Mononuclear cell (primary cell): ENCODE data around the gene CDON. TPM values are rescaled to one million over a fixed set of nuclear protein-coding genes. Genes with fewer than 3 reads are reported as not detected.

Experiments
- H3K27me3 ChIP-seq: 2 replicates; pipeline ENCODE4 v1.6.0; 2011; ENCODE audit warnings: low read length, control low read depth; ENCODE audit not compliant: insufficient read depth
- H3K4me1 ChIP-seq: 2 replicates; pipeline ENCODE4 v1.5.1; 2011; ENCODE audit warnings: mild to moderate bottlenecking, low read length, control low read depth; ENCODE audit not compliant: insufficient read depth
- H3K4me3 ChIP-seq: 2 replicates; pipeline ENCODE4 v1.5.1; 2011; ENCODE audit warnings: mild to moderate bottlenecking, low read length, moderate library complexity
- H3K9me3 ChIP-seq: 2 replicates; pipeline ENCODE4 v1.5.1; 2011; ENCODE audit warnings: low read depth, mild to moderate bottlenecking, control low read depth, low read length
- total RNA-seq: library from RNA; depleted of rRNA; stranded (reverse); fragments of >200 nt; gene quantifications from one replicate; pipeline ENCODE4 v1.2.3, GENCODE V29; 2012

CDON gene
- total RNA-seq, 1 donor = 1.2 TPM

DNA sequence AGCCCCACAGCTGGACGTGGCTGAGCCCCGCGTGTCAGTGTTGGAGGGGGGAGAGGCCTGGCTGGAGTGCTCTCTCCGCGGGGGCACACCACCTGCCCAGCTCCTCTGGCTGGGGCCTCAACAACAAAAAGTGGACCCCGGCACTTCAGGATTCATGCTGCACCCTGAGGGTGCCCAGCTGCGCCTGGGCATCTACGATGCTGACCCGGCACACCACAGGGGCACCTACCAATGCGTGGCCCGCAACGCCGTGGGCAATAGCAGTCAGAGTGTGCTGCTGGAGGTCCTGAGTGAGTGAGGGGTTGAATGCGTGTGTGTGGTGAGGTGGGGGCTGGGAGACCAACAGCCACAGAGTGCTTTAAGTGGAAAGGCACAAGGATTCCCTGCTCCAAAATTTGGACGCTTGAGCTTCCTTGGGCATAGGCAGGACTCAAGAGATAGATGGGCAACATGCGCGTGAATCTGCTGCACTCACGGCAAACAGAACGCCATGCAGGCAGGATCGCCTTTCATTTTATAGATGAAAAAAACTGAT is 109.2 kb downstream of the CDON start:
- Histone ChIP-seq H3K9me3 (no peaks in the 10 kb centered on the region), H3K4me3 (no peak overlapping the region), H3K27me3 (no peaks in the 10 kb centered on the region), H3K4me1 (no peaks in the 10 kb centered on the region)

GRCh38 chr11:125952973-125953372 is 109.7 kb downstream of the CDON start:
- H3K27me3 ChIP-seq = no peaks in the 10 kb centered on the region
- H3K4me1 ChIP-seq = no peaks in the 10 kb centered on the region
- H3K9me3 ChIP-seq = no peaks in the 10 kb centered on the region
- H3K4me3 ChIP-seq = no peak overlapping the region

GRCh38 chr11:125952559-125952958 is 110.1 kb downstream of the CDON start:
- H3K4me3 ChIP-seq = no peak overlapping the region
- no peaks in the 10 kb centered on the region for H3K4me1 ChIP-seq
- no peaks in the 10 kb centered on the region for H3K27me3 ChIP-seq
- no peaks in the 10 kb centered on the region for H3K9me3 ChIP-seq

GRCh38 chr11:125951731-125952130 is 110.9 kb downstream of the CDON start:
- no peaks in the 10 kb centered on the region for H3K4me1 ChIP-seq

GRCh38 chr11:125950696-125951651 is 111.7 kb downstream of the CDON start:
- Histone ChIP-seq H3K4me1 (no peaks in the 10 kb centered on the region), H3K27me3 (no peaks in the 10 kb centered on the region), H3K9me3 (no peaks in the 10 kb centered on the region), H3K4me3 (no peak overlapping the region)

More at GRCh38 chr11:125951731-125952130, 110.9 kb downstream of the CDON start:
- H3K27me3 ChIP-seq = no peaks in the 10 kb centered on the region
- no peaks in the 10 kb centered on the region for H3K9me3 ChIP-seq
- no peak overlapping the region for H3K4me3 ChIP-seq

GRCh38 chr11:125950178-125950490 is 112.5 kb downstream of the CDON start:
- Histone ChIP-seq H3K4me3 (no peak overlapping the region), H3K9me3 (no peaks in the 10 kb centered on the region), H3K4me1 (no peaks in the 10 kb centered on the region), H3K27me3 (no peaks in the 10 kb centered on the region)

DNA sequence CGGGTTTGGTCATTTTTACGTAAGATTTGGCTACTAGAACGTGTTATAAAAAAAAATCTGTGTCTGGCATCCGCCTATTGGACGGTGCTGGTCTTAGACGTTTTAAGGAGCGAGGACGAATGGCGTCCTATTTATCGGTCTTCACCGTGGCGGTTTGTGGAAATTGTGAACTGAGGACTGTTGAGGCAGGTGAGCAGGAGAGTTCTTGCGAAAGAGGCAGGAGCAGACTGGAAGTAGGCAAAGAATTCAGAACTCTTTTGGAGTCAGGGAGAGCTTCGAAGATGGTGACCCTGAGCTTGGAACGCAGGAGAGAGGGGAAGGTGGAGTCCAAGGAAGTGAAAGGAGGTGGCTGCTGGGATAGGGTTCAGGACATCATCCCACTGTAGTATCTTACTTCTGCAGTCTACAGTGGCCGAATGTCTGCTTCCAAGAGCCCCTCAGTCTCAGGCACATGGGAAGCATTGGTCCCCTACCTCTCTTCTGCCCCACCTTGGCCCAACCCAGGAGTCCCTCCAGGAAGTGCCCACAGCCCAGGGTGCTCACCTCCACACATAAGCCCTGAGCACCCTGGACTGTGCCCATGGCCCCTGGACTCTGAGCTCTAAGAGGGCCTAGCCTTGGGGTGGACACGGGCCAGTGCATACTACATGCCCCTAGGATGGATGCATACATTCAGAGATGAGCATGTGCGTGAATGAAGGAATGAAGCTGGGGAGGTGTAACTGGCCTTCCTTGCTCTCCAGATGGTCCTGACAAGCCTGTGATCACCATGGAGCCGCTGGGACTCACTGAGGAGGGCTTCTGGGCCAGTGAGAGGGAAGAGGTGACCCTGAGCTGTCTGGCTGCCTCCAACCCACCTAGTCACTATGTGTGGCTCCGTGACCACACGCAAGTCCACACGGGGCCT is 113.1 kb downstream of the CDON start:
- Histone ChIP-seq H3K4me3 (no peak overlapping the region), H3K4me1 (no peaks in the 10 kb centered on the region), H3K27me3 (no peaks in the 10 kb centered on the region), H3K9me3 (no peaks in the 10 kb centered on the region)

DNA sequence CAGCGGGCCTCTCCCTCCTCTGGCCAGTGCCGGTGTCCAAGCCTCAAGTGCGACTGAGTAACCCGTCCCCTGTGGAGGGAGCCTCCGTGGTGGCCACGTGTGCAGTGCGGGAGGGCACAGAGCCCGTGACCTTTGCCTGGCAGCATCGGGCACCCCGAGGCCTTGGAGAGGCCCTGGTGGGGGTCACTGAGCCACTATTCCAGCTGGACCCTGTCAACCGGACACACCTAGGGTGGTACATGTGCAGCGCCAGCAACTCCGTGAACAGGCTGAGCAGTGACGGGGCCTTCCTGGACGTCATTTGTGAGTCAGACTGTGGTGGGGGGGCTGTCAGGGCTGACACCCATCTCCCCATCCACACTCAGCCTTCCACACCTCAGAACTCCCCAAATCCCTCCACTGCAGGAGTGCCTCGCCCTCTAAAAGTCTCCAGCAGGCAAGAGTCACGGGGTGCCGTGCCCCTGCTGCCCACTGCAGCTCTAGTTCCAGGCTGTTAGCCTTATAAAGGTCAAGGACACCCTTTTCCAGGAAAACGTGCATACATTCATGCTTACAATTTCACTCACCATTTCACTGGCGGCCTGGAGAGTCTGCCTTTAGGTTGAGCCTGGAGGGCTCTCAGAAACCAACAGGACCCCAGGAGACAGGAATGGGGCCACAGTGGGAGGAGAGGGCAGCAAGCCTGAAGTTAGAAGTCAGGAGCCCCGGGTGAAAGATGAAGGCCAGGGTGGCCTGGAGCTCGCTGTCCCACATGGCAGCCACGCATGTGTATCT is 114.2 kb downstream of the CDON start:
- Histone ChIP-seq H3K9me3 (no peaks in the 10 kb centered on the region), H3K27me3 (no peaks in the 10 kb centered on the region), H3K4me1 (no peaks in the 10 kb centered on the region), H3K4me3 (no peak overlapping the region)

DNA sequence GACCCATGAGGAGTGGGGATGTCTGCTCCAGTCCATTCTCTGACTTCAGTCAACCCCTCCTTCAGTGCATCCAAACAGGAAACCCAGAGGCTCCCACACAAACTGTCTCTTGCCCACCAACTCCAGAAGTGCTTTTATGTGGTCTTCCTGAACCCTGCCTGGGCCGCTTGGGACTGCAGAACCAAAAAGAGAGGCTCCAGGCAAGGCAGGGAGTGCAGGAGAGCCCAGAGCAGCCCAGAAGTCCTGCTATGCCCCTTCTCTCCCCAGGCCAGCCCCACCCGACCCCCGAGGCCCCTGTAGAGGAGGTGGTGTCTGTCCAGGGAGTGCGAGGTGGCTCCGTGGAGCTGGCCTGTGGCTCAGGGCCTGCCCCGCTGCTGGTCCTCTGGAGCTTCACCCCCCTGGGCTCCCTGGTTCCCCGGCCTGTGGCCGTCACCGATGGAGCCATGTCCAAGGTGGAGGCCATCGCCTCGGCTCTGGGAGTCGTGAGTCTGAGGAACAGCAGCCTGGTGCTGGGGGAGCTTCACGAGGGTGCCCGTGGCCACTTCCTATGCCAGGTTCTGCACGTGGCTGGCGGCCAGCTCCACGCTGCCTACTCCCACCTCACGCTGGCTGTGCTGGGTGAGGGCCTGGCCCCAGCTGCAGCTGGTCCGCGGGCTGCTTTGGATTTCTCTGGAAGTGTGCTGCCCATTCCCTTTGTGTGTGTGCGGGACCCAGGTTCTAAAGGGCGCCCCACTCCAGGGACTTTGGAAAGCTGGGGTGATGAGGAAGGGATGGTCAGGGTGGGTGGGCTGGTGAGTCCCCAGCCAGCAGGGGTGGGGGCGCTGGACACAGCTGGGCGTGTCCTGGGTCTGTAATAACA is 115.0 kb downstream of the CDON start:
- no peaks in the 10 kb centered on the region for H3K9me3 ChIP-seq
- H3K4me3 ChIP-seq = no peak overlapping the region
- H3K27me3 ChIP-seq = no peaks in the 10 kb centered on the region
- H3K4me1 ChIP-seq = no peaks in the 10 kb centered on the region

GRCh38 chr11:125946712-125947418 is 115.8 kb downstream of the CDON start:
- H3K9me3 ChIP-seq = no peaks in the 10 kb centered on the region
- no peak overlapping the region for H3K4me3 ChIP-seq
- H3K27me3 ChIP-seq = no peaks in the 10 kb centered on the region
- no peaks in the 10 kb centered on the region for H3K4me1 ChIP-seq

DNA sequence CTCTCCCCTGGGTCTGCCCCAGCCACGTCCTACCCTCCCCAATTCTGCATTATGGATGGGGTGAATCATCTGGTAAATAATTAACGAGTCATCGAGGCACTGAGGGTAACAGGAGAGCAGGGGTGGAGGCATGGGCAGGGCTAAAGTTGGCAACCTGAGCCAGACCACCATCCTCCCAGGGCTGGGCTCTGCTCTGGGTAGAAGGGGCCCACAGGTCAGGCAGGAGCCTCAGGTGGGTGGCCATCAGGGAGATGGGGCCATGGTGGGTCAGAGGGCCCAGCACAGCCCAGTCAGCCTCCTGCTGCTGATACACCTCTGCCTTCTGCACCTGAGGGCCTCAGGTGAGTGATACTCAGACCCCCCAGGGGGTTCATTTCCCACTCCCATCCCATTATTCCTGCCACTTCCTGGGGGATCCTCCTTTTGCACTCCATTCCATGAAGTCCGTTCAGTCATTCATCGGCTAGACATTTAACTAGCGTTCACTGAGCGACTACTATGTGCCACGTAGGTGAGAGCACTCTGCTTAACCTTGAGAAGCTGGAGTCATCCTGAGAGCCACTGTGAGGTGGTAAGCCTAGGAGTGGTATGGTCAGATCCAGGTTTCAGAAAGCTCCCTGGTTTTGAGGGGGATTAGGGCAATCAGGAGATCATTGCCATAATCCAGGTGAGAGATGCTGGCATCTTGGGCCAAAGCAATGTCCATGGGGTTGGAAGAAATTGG is 116.7 kb downstream of the CDON start, which contains the start of gene VSIG10L2:
Gene VSIG10L2 (plus strand): TSS at position 248 of the 724 bp plus-strand sequence. CDS start 12 bp downstream, at position 260.
- H3K9me3 ChIP-seq = no peaks in the 10 kb centered on the region
- no peak within 1 kb of the TSS for H3K4me3 ChIP-seq
- H3K27me3 ChIP-seq = no peaks in the 10 kb centered on the region
- H3K4me1 ChIP-seq = no peaks in the 10 kb centered on the region

DNA sequence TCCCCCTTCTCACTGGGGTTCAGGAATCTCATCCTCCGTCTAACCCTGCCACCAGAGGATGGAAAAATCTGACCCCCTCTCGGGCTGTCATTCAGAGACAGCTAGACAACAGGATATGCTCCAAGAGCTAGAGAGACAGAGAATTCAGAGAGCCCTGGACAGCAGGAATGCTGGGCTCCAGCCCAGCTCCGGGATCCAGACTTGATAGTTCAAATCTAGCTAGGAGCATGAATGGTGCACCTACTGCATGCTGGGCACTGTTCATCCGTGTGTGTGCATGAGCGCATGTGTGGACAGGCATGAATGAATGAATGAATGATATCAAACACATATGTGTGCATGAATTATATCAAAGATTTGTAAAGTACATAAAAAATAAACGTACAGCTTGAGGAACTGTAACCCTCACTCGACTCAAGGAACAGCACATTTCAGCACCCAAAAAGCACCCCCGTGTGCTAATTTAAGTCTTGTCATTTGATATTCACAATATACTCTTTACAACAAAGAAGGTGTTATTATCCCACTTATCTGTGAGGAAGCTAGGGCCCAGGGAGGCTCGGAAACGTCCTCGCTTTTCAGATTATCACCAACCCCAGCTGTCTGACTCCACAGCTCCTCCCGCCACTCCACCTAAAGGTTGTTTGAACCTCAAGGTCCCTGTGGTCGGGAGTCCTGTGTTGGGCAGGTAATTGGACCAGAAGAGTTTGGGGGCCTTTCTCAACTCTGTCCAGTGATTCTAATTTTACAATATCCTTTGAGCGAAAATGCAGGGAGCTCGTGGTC is 117.5 kb downstream of the CDON start:
- H3K4me1 ChIP-seq = no peaks in the 10 kb centered on the region
- H3K9me3 ChIP-seq = no peaks in the 10 kb centered on the region
- H3K27me3 ChIP-seq = no peaks in the 10 kb centered on the region
- no peak overlapping the region for H3K4me3 ChIP-seq
